DOHH2 (cell line): Measurements from ENCODE around the gene ORC4.

ENCODE experiments used
- H3F3A ChIP-seq: fragments of 200-600 bp; sonication (generic), shearing (Covaris generic); 2 replicates; pipeline ENCODE4 v1.6.0; 2016; ENCODE audit warnings: antibody characterized with exemption, mild to moderate bottlenecking; ENCODE audit not compliant: control insufficient read depth, insufficient read depth
- H3K27ac ChIP-seq: fragments of 200-600 bp; sonication (generic); 2 replicates; pipeline ENCODE4 v1.5.1; 2014; ENCODE audit warnings: low read depth, mild to moderate bottlenecking, low read length, moderate library complexity
- H3K27me3 ChIP-seq: fragments of 200-600 bp; sonication (generic); 2 replicates; pipeline ENCODE4 v1.6.1; 2014; ENCODE audit warnings: mild to moderate bottlenecking, low read length, mixed read lengths; ENCODE audit not compliant: control insufficient read depth
- H3K36me3 ChIP-seq: fragments of 200-600 bp; sonication (generic); 2 replicates; pipeline ENCODE4 v1.6.1; 2014; ENCODE audit warnings: mild to moderate bottlenecking, low read length, moderate library complexity, mixed read lengths; ENCODE audit not compliant: control insufficient read depth
- H3K4me1 ChIP-seq: fragments of 200-600 bp; sonication (generic); 2 replicates; pipeline ENCODE4 v1.6.1; 2014; ENCODE audit warnings: mild to moderate bottlenecking, low read length, mixed read lengths; ENCODE audit not compliant: control insufficient read depth
- H3K4me2 ChIP-seq: fragments of 200-600 bp; sonication (generic); 2 replicates; pipeline ENCODE4 v1.6.0; 2014; ENCODE audit warnings: mild to moderate bottlenecking, low read length, moderate library complexity
- H3K4me3 ChIP-seq: fragments of 200-600 bp; sonication (generic); 2 replicates; pipeline ENCODE4 v1.5.1; 2014; ENCODE audit warnings: mild to moderate bottlenecking, low read length, mixed read lengths
- H3K79me2 ChIP-seq: fragments of 200-600 bp; sonication (generic); 2 replicates; pipeline ENCODE4 v1.6.1; 2014; ENCODE audit warnings: mild to moderate bottlenecking, low read length, mixed read lengths; ENCODE audit not compliant: control insufficient read depth
- H3K9me2 ChIP-seq: fragments of 200-600 bp; sonication (generic); replicated peaks from 2 replicates; pipeline ENCODE4 v1.6.1; 2014; ENCODE audit warnings: mild to moderate bottlenecking, low read length, mixed read lengths; ENCODE audit not compliant: control insufficient read depth
- H3K9me3 ChIP-seq: fragments of 200-600 bp; sonication (generic); 2 replicates; pipeline ENCODE4 v1.6.1; 2014; ENCODE audit warnings: antibody characterized with exemption, low read length, mixed read lengths; ENCODE audit not compliant: control insufficient read depth, insufficient read depth
- H4K20me1 ChIP-seq: fragments of 200-600 bp; sonication (generic); 2 replicates; pipeline ENCODE4 v1.6.0; 2014; ENCODE audit warnings: low read depth, mild to moderate bottlenecking, antibody characterized with exemption, low read length, moderate library complexity; ENCODE audit not compliant: control insufficient read depth, insufficient read depth
- EZH2phosphoT487 ChIP-seq: fragments of 200-600 bp; sonication (generic); IDR thresholded peaks from 2 replicates; pipeline ENCODE4 v1.6.1; 2017; ENCODE audit warnings: borderline replicate concordance, mild to moderate bottlenecking, antibody characterized with exemption, low read length, moderate library complexity, mixed read lengths
- TF ChIP-seq, protein P1 (sequence below): fragments of 200-600 bp; sonication (generic); IDR thresholded peaks from one replicate; pipeline ENCODE4 v1.5.1; 2014; ENCODE audit warnings: antibody characterized with exemption, mild to moderate bottlenecking, low read depth, low read length; ENCODE audit not compliant: poor library complexity, severe bottlenecking

Gene ORC4

GRCh38 chr2:148048475-148049221 lies 28.1 kb upstream of the ORC4 start:
- H3K27me3 ChIP-seq = no peaks in the 10 kb centered on the region
- H3K36me3 ChIP-seq = no peaks in the 10 kb centered on the region
- no peak overlapping the region for H3K27ac ChIP-seq
- TF ChIP-seq EZH2phosphoT487 = no peak
- TF ChIP-seq, protein P1, sequence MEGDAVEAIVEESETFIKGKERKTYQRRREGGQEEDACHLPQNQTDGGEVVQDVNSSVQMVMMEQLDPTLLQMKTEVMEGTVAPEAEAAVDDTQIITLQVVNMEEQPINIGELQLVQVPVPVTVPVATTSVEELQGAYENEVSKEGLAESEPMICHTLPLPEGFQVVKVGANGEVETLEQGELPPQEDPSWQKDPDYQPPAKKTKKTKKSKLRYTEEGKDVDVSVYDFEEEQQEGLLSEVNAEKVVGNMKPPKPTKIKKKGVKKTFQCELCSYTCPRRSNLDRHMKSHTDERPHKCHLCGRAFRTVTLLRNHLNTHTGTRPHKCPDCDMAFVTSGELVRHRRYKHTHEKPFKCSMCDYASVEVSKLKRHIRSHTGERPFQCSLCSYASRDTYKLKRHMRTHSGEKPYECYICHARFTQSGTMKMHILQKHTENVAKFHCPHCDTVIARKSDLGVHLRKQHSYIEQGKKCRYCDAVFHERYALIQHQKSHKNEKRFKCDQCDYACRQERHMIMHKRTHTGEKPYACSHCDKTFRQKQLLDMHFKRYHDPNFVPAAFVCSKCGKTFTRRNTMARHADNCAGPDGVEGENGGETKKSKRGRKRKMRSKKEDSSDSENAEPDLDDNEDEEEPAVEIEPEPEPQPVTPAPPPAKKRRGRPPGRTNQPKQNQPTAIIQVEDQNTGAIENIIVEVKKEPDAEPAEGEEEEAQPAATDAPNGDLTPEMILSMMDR = no peak
- no peaks in the 10 kb centered on the region for H3K9me2 ChIP-seq
- no peaks in the 10 kb centered on the region for H4K20me1 ChIP-seq
- H3K4me3 ChIP-seq = no peak overlapping the region
- no peaks in the 10 kb centered on the region for H3K9me3 ChIP-seq
- H3K4me1 ChIP-seq = no peaks in the 10 kb centered on the region; the same call in 1 of the 2 replicates
- no peaks in the 10 kb centered on the region for H3K79me2 ChIP-seq
- no peak overlapping the region for H3K4me2 ChIP-seq
- H3F3A ChIP-seq = no peaks in the 10 kb centered on the region

GRCh38 chr2:148046802-148047201 lies 26.3 kb upstream of the ORC4 start:
- Histone ChIP-seq H3K4me2 (no peak overlapping the region), H3K27me3 (no peaks in the 10 kb centered on the region), H3K9me3 (no peaks in the 10 kb centered on the region), H3F3A (no peaks in the 10 kb centered on the region), H3K4me3 (no peak overlapping the region), H3K27ac (no peak overlapping the region), H3K4me1 (no peaks in the 10 kb centered on the region; the same call in 1 of the 2 replicates), H3K36me3 (no peaks in the 10 kb centered on the region), H3K79me2 (no peaks in the 10 kb centered on the region), H3K9me2 (no peaks in the 10 kb centered on the region), H4K20me1 (no peaks in the 10 kb centered on the region)
- TF ChIP-seq, protein P1 = no peak
- TF ChIP-seq EZH2phosphoT487 = no peak

DNA sequence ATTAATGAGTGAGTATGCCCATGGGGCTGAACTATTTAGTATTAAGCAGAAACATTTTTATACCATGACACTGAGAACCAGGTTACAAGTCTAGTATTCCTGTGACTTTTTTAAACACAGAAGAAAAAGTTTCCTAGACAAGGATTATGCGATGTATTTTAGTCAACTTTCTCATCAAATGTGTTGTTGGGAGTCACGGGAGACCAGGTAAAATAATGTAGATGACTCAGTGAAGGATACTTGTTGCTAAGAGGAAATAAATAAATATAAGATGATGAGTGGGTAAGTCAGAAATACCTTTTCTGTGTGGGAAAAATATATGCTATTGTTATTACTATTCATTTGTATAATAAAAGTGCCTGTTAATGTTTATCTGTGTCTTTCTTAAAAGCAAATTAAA lies 23.8 kb upstream of the ORC4 start:
- no peaks in the 10 kb centered on the region for H4K20me1 ChIP-seq

More for the DNA sequence above, 23.8 kb upstream of the ORC4 start:
- TF ChIP-seq, protein P1 = no peak
- no peak for TF ChIP-seq EZH2phosphoT487
- Histone ChIP-seq H3K4me3 (no peak overlapping the region), H3K79me2 (no peaks in the 10 kb centered on the region), H3K27ac (no peak overlapping the region), H3F3A (no peaks in the 10 kb centered on the region), H3K4me1 (no peaks in the 10 kb centered on the region; the same call in 1 of the 2 replicates), H3K36me3 (no peaks in the 10 kb centered on the region), H3K9me2 (no peaks in the 10 kb centered on the region), H3K4me2 (no peak overlapping the region), H3K9me3 (no peaks in the 10 kb centered on the region), H3K27me3 (no peaks in the 10 kb centered on the region)
